Stomach (tissue), 9 donors: ENCODE results near the gene IFNA17. TPM values are rescaled to one million over a fixed set of nuclear protein-coding genes. Genes with fewer than 3 reads are reported as not detected.
A peak's percentile ranks its signal among the peaks of the same experiment; 100 is the strongest.
"Not testable (repeated sequence)": the region's sequence is repeated elsewhere in the genome, so short reads cannot be mapped to it uniquely, and the experiment has no call there.

Experiments used
- DNase-seq, 2 donors: peaks; one replicate each; pipeline versions ENCODE4 v3.0.0 to v3.0.0-alpha.2; 2013 to 2019
- H3K27ac ChIP-seq, 5 donors: fragments of 200-600 bp in 4 of 5; sonication (generic) in 4 of 5; one replicate each; pipeline ENCODE4 v1.5.1; 2013 to 2019; ENCODE audit warnings: mild to moderate bottlenecking in 1 of 5, moderate library complexity in 1 of 5
- H3K27me3 ChIP-seq, 3 donors: fragments of 200-600 bp; sonication (generic); one replicate each; pipeline ENCODE4 v1.5.1; 2017 to 2019; ENCODE audit warnings: mixed run types in 1 of 3
- H3K36me3 ChIP-seq, 4 donors: fragments of 200-600 bp; sonication (generic); 1 replicate in 3 of 4; 2 replicates in 1 of 4; pipeline ENCODE4 v1.5.1; 2016 to 2019
- H3K4me1 ChIP-seq, 4 donors: fragments of 200-600 bp; sonication (generic); one replicate each; pipeline ENCODE4 v1.5.1; 2016 to 2019
- H3K4me3 ChIP-seq, 4 donors: fragments of 200-600 bp; sonication (generic) in 3 of 4; one replicate each; pipeline ENCODE4 v1.5.1; 2016 to 2019; ENCODE audit warnings: mild to moderate bottlenecking in 1 of 4
- H3K9me3 ChIP-seq, 4 donors: fragments of 200-600 bp; sonication (generic); one replicate each; pipeline ENCODE4 v1.5.1; 2016 to 2019
- CTCF ChIP-seq, 7 experiments: fragments of 450-650 bp in 4 of 7; fragments of 200-600 bp in 3 of 7; sonication (generic) in 3 of 7; IDR thresholded peaks; one replicate each; pipeline ENCODE4 v1.5.1; 2016 to 2019; ENCODE audit warnings: antibody characterized with exemption in 7 of 7, control low read depth in 2 of 7, mild to moderate bottlenecking in 1 of 7
- EP300 ChIP-seq: sonication (generic); formaldehyde crosslinking; IDR thresholded peaks from one replicate; pipeline ENCODE4 v1.6.1; 2017; ENCODE audit warnings: antibody characterized with exemption
- POLR2A ChIP-seq, 4 donors: fragments of 450-650 bp; IDR thresholded peaks; one replicate each; pipeline ENCODE4 v1.6.1; 2016; ENCODE audit warnings: antibody characterized with exemption in 4 of 4, control low read depth in 2 of 4, mild to moderate bottlenecking in 1 of 4, moderate library complexity in 1 of 4
- POLR2AphosphoS5 ChIP-seq, 3 donors: sonication (generic); formaldehyde crosslinking; IDR thresholded peaks; one replicate each; pipeline ENCODE4 v1.6.1; 2016; ENCODE audit warnings: antibody characterized with exemption in 3 of 3
- WGBS, 5 donors: extraction: QIAGEN DNeasy Blood & Tissue Kit in 3 of 5; methylation state at CpG; one replicate each; pipeline versions ENCODE4 v1.1.5 to v1.1.7; 2013 to 2018; 5-methylcytosine and 5-hydroxymethylcytosine counted together
- intact Hi-C: fragments of 100-400 bp; cut with DNase I; formaldehyde crosslinking; loops from one replicate; pipeline ENCODE4 v1.15.1; 2023; ENCODE audit warnings: low total_unique reads
- polyA plus RNA-seq, 3 donors: library from polyadenylated mRNA; stranded (reverse); fragments of 200-250 nt; gene quantifications; one replicate each; pipeline ENCODE4 v1.2.3, GENCODE V29; 2013
- total RNA-seq, 5 donors: library from RNA; depleted of rRNA; stranded (reverse); fragments of >200 nt; gene quantifications; one replicate each; pipeline versions ENCODE4 v1.1.0 to v1.2.3, GENCODE V29; 2014 to 2016
- donor health status: healthy with polysubstance abuse.
- donor health status: Bipolar disorder and iron deficiency.
- donor health status: healthy.

IFNA17 gene
- total and polyA plus RNA-seq, 8 donors, result not detected

- Histone ChIP-seq H3K4me1 (peaks cover 0 to 9% (median 4%) of the 10 kb centered on the region in 4 donors), H3K27me3 (no peaks in the 10 kb centered on the region), H3K36me3 (no peaks in the 10 kb centered on the region), H3K27ac (no peak overlapping the region), H3K9me3 (no peaks in the 10 kb centered on the region), H3K4me3 (no peak overlapping the region)
- 26 to 47% (median 29%) methylated on average over 1 of the region's 1 CpG for WGBS, 5 donors
- DNase-seq, result no peak
- TF ChIP-seq EP300 (no peak), CTCF (IDR thresholded peaks at IDR 0.05) (no peak), POLR2A (IDR thresholded peaks at IDR 0.05) (no peak), POLR2AphosphoS5 (IDR thresholded peaks at IDR 0.05) (no peak)
- intact Hi-C loops, result no loop called here
These were observed 23.2 kb upstream of the IFNA17 start for GRCh38 chr9:21251190-21251589.

- DNase-seq, result no peak
- no peak overlapping the region for H3K27ac ChIP-seq
- no peak for TF ChIP-seq EP300
- no peak for TF ChIP-seq POLR2A (IDR thresholded peaks at IDR 0.05)
- TF ChIP-seq POLR2AphosphoS5 (IDR thresholded peaks at IDR 0.05), result no peak
- TF ChIP-seq CTCF (IDR thresholded peaks at IDR 0.05), result no peak
- intact Hi-C loops, result no loop called here
- no peaks in the 10 kb centered on the region for H3K9me3 ChIP-seq
- no peaks in the 10 kb centered on the region for H3K4me1 ChIP-seq
- no peaks in the 10 kb centered on the region for H3K36me3 ChIP-seq
- 42 to 73% (median 50%) methylated on average over 2 of the region's 2 CpGs for WGBS, 5 donors
- peaks cover 0 to 11% (median 0%) of the 10 kb centered on the region in 3 donors for H3K27me3 ChIP-seq
- no peak overlapping the region for H3K4me3 ChIP-seq
These were observed 16.8 kb upstream of the IFNA17 start for GRCh38 chr9:21244836-21245235.

GRCh38 chr9:21239911-21240310 lies 11.9 kb upstream of the IFNA17 start, which contains the start of gene IFNA14:
Gene IFNA14 (minus strand): TSS chr9:21240005. CDS start chr9:21239935, 70 bp downstream.
- H3K9me3 ChIP-seq, result no peaks in the 10 kb centered on the region
- H3K27ac ChIP-seq, result no peak within 1 kb of the TSS
- 67 to 86% (median 81%) methylated on average over 2 of the region's 2 CpGs for WGBS, 5 donors
- TF ChIP-seq POLR2A (IDR thresholded peaks at IDR 0.05), result no peak
- no peak for TF ChIP-seq CTCF (IDR thresholded peaks at IDR 0.05)
- TF ChIP-seq EP300, result no peak
- TF ChIP-seq POLR2AphosphoS5 (IDR thresholded peaks at IDR 0.05), result no peak
- intact Hi-C loops, result no loop called here
- no peaks in the 10 kb centered on the region for H3K36me3 ChIP-seq
- H3K4me3 ChIP-seq, result no peak within 1 kb of the TSS
- peaks cover 0 to 7% (median 0%) of the 10 kb centered on the region in 3 donors for H3K27me3 ChIP-seq
- DNase-seq, result no peak
- H3K4me1 ChIP-seq, result no peaks in the 10 kb centered on the region

- not testable (repeated sequence) for H3K27me3 ChIP-seq, H3K9me3 ChIP-seq
- WGBS, 5 donors, result 6 to 16% (median 12%) methylated on average over 1 of the region's 1 CpG
These were observed 8.3 kb upstream of the IFNA17 start for GRCh38 chr9:21236360-21236714.

GRCh38 chr9:21235468-21236359 lies 7.7 kb upstream of the IFNA17 start:
- DNase-seq, result peak in 1 of 2 donors; percentile 56
- H3K27ac ChIP-seq, H3K27me3 ChIP-seq, intact Hi-C loops, H3K9me3 ChIP-seq, H3K4me3 ChIP-seq, H3K4me1 ChIP-seq, H3K36me3 ChIP-seq: not testable (repeated sequence)
- peak in 4 of 7 experiments; percentile 7 to 28 (median 10) for TF ChIP-seq CTCF (IDR thresholded peaks at IDR 0.05)
- 30 to 39% (median 32%) methylated on average over 8 of the region's 8 CpGs for WGBS, 5 donors

More at GRCh38 chr9:21236360-21236714, 8.3 kb upstream of the IFNA17 start:
- H3K27ac ChIP-seq, H3K36me3 ChIP-seq, H3K4me3 ChIP-seq, H3K4me1 ChIP-seq, DNase-seq, intact Hi-C loops: not testable (repeated sequence)
